Tongue (tissue), 2 donors: ENCODE results near the gene CDH13. TPM values are rescaled to one million over a fixed set of nuclear protein-coding genes. Genes with fewer than 3 reads are reported as not detected.

Source experiments
- DNase-seq: peaks from one replicate; pipeline ENCODE4 v3.0.0-alpha.2; 2015
- total RNA-seq: library from RNA; depleted of rRNA; stranded (reverse); fragments of >200 nt; gene quantifications from one replicate; pipeline ENCODE4 v1.2.3, GENCODE V29; 2014

CDH13 gene
- total RNA-seq, 1 donor from 2014 or later: 106 TPM

GRCh38 chr16:82652826-82653225 lies 26.1 kb downstream of the CDH13 start:
- no peak for DNase-seq

- peak; percentile 53 for DNase-seq
Measured at GRCh38 chr16:82653550-82654511, 27.1 kb downstream of the CDH13 start.

- no peak for DNase-seq
Measured at GRCh38 chr16:82655072-82655714, 28.4 kb downstream of the CDH13 start.

GRCh38 chr16:82655720-82656490 lies 29.1 kb downstream of the CDH13 start:
- no peak for DNase-seq

- no peak for DNase-seq
Measured at GRCh38 chr16:82657239-82657638, 30.5 kb downstream of the CDH13 start.

- no peak for DNase-seq
Measured at GRCh38 chr16:82657786-82658185, 31.0 kb downstream of the CDH13 start.

GRCh38 chr16:82658796-82659195 lies 32.0 kb downstream of the CDH13 start:
- peak; percentile 61 for DNase-seq

- DNase-seq: peak; percentile 97
Measured at GRCh38 chr16:82660075-82660645, 33.4 kb downstream of the CDH13 start.

- peak; percentile 74 for DNase-seq
Measured at GRCh38 chr16:82660966-82661365, 34.2 kb downstream of the CDH13 start.

GRCh38 chr16:82664181-82664580 lies 37.4 kb downstream of the CDH13 start:
- DNase-seq: no peak

GRCh38 chr16:82665025-82665424 lies 38.3 kb downstream of the CDH13 start:
- DNase-seq: no peak

GRCh38 chr16:82667437-82667836 lies 40.7 kb downstream of the CDH13 start:
- no peak for DNase-seq

GRCh38 chr16:82668094-82668493 lies 41.3 kb downstream of the CDH13 start:
- DNase-seq: no peak

- no peak for DNase-seq
Measured at GRCh38 chr16:82671741-82672140, 45.0 kb downstream of the CDH13 start.

GRCh38 chr16:82672676-82673075 lies 45.9 kb downstream of the CDH13 start:
- no peak for DNase-seq

GRCh38 chr16:82675300-82675699 lies 48.5 kb downstream of the CDH13 start:
- DNase-seq: no peak

- DNase-seq: no peak
Measured at GRCh38 chr16:82681592-82681991, 54.8 kb downstream of the CDH13 start.

- no peak for DNase-seq
Measured at GRCh38 chr16:82682767-82683166, 56.0 kb downstream of the CDH13 start.

GRCh38 chr16:82684256-82684655 lies 57.5 kb downstream of the CDH13 start:
- no peak for DNase-seq

GRCh38 chr16:82685526-82685925 lies 58.8 kb downstream of the CDH13 start:
- DNase-seq: no peak

- DNase-seq: no peak
Measured at GRCh38 chr16:82694239-82694874, 67.6 kb downstream of the CDH13 start.

GRCh38 chr16:82695806-82696205 lies 69.0 kb downstream of the CDH13 start:
- no peak for DNase-seq
